Osteoblast (primary cell): ENCODE measurements around the gene SP7. TPM values are rescaled to one million over a fixed set of nuclear protein-coding genes. Genes with fewer than 3 reads are reported as not detected.
"Not testable (repeated sequence)": the region's sequence is repeated elsewhere in the genome, so short reads cannot be mapped to it uniquely, and the experiment has no call there.

ENCODE experiments used
- DNase-seq: peaks from one replicate; pipeline ENCODE4 v3.0.0; 2011; ENCODE audit warnings: low spot score, mixed read lengths; ENCODE audit not compliant: insufficient read length; ENCODE audit errors: missing footprints
- H2AFZ ChIP-seq: 2 replicates; pipeline ENCODE4 v1.6.0; 2011; ENCODE audit warnings: mild to moderate bottlenecking, low read length
- H3K27ac ChIP-seq: 2 replicates; pipeline ENCODE4 v1.5.1; 2011; ENCODE audit warnings: mild to moderate bottlenecking, low read depth, low read length, moderate library complexity
- H3K27me3 ChIP-seq: 2 replicates; pipeline ENCODE4 v1.6.0; 2012; ENCODE audit warnings: mild to moderate bottlenecking, control low read depth, inconsistent platforms, low read length, moderate library complexity; ENCODE audit not compliant: insufficient read depth
- H3K36me3 ChIP-seq: 2 replicates; pipeline ENCODE4 v1.5.1; 2011; ENCODE audit warnings: mild to moderate bottlenecking, low read length, control low read depth, moderate library complexity; ENCODE audit not compliant: insufficient read depth
- H3K4me1 ChIP-seq: 2 replicates; pipeline ENCODE4 v1.5.1; 2011; ENCODE audit warnings: mild to moderate bottlenecking, low read length, control low read depth, moderate library complexity; ENCODE audit not compliant: insufficient read depth
- H3K4me2 ChIP-seq: 2 replicates; pipeline ENCODE4 v1.6.0; 2011; ENCODE audit warnings: mild to moderate bottlenecking, low read length; ENCODE audit not compliant: insufficient read depth
- H3K4me3 ChIP-seq: fragments of 200-600 bp; sonication (generic); 3 replicates; pipeline ENCODE4 v1.5.1; 2012; ENCODE audit warnings: mild to moderate bottlenecking, low read length, inconsistent platforms; ENCODE audit not compliant: insufficient read depth
- H3K79me2 ChIP-seq: 2 replicates; pipeline ENCODE4 v1.6.0; 2012; ENCODE audit warnings: mild to moderate bottlenecking, low read length, control low read depth, inconsistent platforms; ENCODE audit not compliant: insufficient read depth
- H3K9me3 ChIP-seq: 2 replicates; pipeline ENCODE4 v1.5.1; 2011; ENCODE audit warnings: low read depth, low read length, control low read depth
- H4K20me1 ChIP-seq: 2 replicates; pipeline ENCODE4 v1.6.0; 2012; ENCODE audit warnings: mild to moderate bottlenecking, low read length, control low read depth; ENCODE audit not compliant: insufficient read depth
- CTCF ChIP-seq: IDR thresholded peaks from 2 replicates; pipeline ENCODE4 v1.5.1; 2011; ENCODE audit warnings: mild to moderate bottlenecking, low read depth, low read length, moderate library complexity; ENCODE audit errors: extremely low read depth
- total RNA-seq: library from RNA; depleted of rRNA; stranded (reverse); fragments of >200 nt; gene quantifications from 2 replicates; pipeline ENCODE4 v1.2.3, GENCODE V29; 2012

Gene SP7
- total RNA-seq, 1 donor: not detected

- no peaks in the 10 kb centered on the region for H3K9me3 ChIP-seq
- TF ChIP-seq CTCF: no peak
- peak overlapping the region; percentile 76 for H3K4me3 ChIP-seq
- peaks cover 24% of the 10 kb centered on the region for H3K79me2 ChIP-seq
- H3K27me3 ChIP-seq: no peaks in the 10 kb centered on the region
- H3K36me3 ChIP-seq: peaks cover 19% of the 10 kb centered on the region
- peaks cover 20% of the 10 kb centered on the region for H4K20me1 ChIP-seq
- peaks cover 33% of the 10 kb centered on the region for H3K4me1 ChIP-seq
- peak overlapping the region; percentile 94 for H3K4me2 ChIP-seq
- DNase-seq: no peak
- H2AFZ ChIP-seq: peak overlapping the region; percentile 96
- H3K27ac ChIP-seq: peak overlapping the region; percentile 69
Measured at GRCh38 chr12:53378724-53379388, 42.7 kb upstream of the SP7 start.

- Histone ChIP-seq H4K20me1 (peaks cover 16% of the 10 kb centered on the region), H3K4me2 (no peak overlapping the region), H3K79me2 (peaks cover 18% of the 10 kb centered on the region), H2AFZ (no peak overlapping the region), H3K27ac (no peak overlapping the region), H3K27me3 (no peaks in the 10 kb centered on the region), H3K9me3 (no peaks in the 10 kb centered on the region), H3K36me3 (peaks cover 14% of the 10 kb centered on the region), H3K4me3 (no peak overlapping the region), H3K4me1 (peaks cover 28% of the 10 kb centered on the region)
- no peak for DNase-seq
- no peak for TF ChIP-seq CTCF
Measured at GRCh38 chr12:53378222-53378621, 42.1 kb upstream of the SP7 start.

GRCh38 chr12:53376747-53377146 lies 40.6 kb upstream of the SP7 start:
- Histone ChIP-seq H3K79me2 (peaks cover 3% of the 10 kb centered on the region), H4K20me1 (peaks cover 5% of the 10 kb centered on the region), H2AFZ (peak overlapping the region; percentile 23), H3K4me1 (peaks cover 21% of the 10 kb centered on the region), H3K27ac (no peak overlapping the region), H3K36me3 (no peaks in the 10 kb centered on the region), H3K27me3 (no peaks in the 10 kb centered on the region), H3K4me3 (no peak overlapping the region), H3K4me2 (no peak overlapping the region), H3K9me3 (no peaks in the 10 kb centered on the region)
- no peak for TF ChIP-seq CTCF
- peak; percentile 55 for DNase-seq

DNA sequence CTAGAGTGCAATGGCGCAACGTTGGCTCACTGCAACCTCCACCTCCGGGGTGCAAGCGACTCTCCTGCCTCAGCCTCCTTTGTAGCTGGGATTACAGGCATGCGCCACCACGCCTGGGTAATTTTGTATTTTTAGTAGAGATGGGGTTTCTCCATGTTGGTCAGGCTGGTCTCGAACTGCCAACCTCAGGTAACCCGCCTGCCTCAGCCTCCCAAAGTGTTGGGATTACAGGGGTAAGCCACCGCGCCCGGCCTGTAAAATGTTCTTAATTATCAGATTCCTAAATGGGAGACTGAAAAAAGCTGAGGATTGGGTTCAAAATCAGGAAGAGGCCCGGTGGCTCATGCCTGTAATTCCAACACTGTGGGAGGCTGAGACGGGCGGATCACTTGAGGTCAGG lies 38.1 kb upstream of the SP7 start:
- H3K79me2 ChIP-seq, H3K27me3 ChIP-seq, H3K36me3 ChIP-seq, H3K27ac ChIP-seq, H3K4me2 ChIP-seq, H3K4me3 ChIP-seq, DNase-seq, H3K9me3 ChIP-seq, H4K20me1 ChIP-seq: not testable (repeated sequence)
- H2AFZ ChIP-seq: peak overlapping the region; percentile 94
- H3K4me1 ChIP-seq: peaks cover 25% of the 10 kb centered on the region

GRCh38 chr12:53373554-53374133 lies 37.5 kb upstream of the SP7 start:
- Histone ChIP-seq H3K4me2 (peak overlapping the region; percentile 23), H2AFZ (peak overlapping the region; percentile 94), H3K4me1 (peaks cover 20% of the 10 kb centered on the region)
- H3K9me3 ChIP-seq, DNase-seq, H3K36me3 ChIP-seq, H3K79me2 ChIP-seq, H4K20me1 ChIP-seq, H3K4me3 ChIP-seq, H3K27ac ChIP-seq, H3K27me3 ChIP-seq: not testable (repeated sequence)
